ENCODE results near the gene RYR1. TPM values are rescaled to one million over a fixed set of nuclear protein-coding genes. Genes with fewer than 3 reads are reported as not detected.

Gene RYR1
- total RNA-seq, 4 donors from 2014 or later: 8.4 to 35.1 (median 16.6) TPM

GRCh38 chr19:38463365-38463764 is 29.9 kb downstream of the RYR1 start:
- DNase-seq (ENCODE audit: low spot score in 2 of 2): no peak
- intact Hi-C loops (cut with DNase I; ENCODE audit: low total_unique reads): no loop called here
- H3K4me3 ChIP-seq (ENCODE audit: low read depth, poor library complexity, severe bottlenecking): no peak overlapping the region
- WGBS, 2 donors: 90 to 91% methylated on average over 18 of the region's 18 CpGs
- TF ChIP-seq, protein P1, sequence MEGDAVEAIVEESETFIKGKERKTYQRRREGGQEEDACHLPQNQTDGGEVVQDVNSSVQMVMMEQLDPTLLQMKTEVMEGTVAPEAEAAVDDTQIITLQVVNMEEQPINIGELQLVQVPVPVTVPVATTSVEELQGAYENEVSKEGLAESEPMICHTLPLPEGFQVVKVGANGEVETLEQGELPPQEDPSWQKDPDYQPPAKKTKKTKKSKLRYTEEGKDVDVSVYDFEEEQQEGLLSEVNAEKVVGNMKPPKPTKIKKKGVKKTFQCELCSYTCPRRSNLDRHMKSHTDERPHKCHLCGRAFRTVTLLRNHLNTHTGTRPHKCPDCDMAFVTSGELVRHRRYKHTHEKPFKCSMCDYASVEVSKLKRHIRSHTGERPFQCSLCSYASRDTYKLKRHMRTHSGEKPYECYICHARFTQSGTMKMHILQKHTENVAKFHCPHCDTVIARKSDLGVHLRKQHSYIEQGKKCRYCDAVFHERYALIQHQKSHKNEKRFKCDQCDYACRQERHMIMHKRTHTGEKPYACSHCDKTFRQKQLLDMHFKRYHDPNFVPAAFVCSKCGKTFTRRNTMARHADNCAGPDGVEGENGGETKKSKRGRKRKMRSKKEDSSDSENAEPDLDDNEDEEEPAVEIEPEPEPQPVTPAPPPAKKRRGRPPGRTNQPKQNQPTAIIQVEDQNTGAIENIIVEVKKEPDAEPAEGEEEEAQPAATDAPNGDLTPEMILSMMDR (IDR thresholded peaks at IDR 0.05): no peak

DNA sequence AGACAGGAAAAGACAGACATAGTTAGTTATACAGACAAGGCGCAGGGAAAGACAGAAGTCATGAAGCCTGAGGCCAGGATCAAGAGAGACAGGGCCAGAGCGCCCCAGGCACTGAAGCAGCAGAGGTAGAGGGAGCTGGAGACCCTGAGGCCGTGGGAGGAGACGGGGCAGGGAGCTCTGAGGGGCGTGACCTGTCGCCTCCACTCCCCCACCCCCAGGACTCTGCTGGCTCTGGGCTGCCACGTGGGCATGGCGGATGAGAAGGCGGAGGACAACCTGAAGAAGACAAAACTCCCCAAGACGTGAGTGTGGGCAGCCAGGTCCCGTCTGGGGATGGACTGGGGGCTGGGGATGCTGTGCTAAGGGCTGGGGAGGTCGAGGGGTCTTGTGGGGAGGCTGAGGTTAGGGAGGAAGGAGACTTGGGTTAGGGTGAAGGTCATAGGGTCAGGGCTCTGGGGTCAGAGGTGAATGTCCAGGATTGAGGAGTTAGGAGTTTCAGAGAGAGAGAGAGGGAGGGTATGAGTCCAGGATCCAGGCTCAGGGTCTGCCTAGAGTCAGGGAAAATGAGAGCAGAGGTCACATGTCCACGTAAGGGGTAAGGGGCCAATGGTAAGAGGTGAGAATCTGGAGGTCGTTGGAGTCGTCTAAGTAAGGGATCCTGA is 31.1 kb downstream of the RYR1 start:
- 56 to 58% methylated on average over 15 of the region's 15 CpGs for WGBS, 2 donors
- DNase-seq (ENCODE audit: low spot score in 2 of 2): no peak
- TF ChIP-seq, protein P1 (IDR thresholded peaks at IDR 0.05): no peak
- TF ChIP-seq POLR2A (IDR thresholded peaks at IDR 0.05): no peak
- intact Hi-C loops (cut with DNase I; ENCODE audit: low total_unique reads): no loop called here
- no peak overlapping the region for H3K4me3 ChIP-seq (ENCODE audit: low read depth, poor library complexity, severe bottlenecking)

- intact Hi-C loops (cut with DNase I; ENCODE audit: low total_unique reads): no loop called here
- no peak for DNase-seq (ENCODE audit: low spot score in 2 of 2)
- no peak for TF ChIP-seq POLR2A (IDR thresholded peaks at IDR 0.05)
- TF ChIP-seq, protein P1 (IDR thresholded peaks at IDR 0.05): no peak
- WGBS, 2 donors: 91 to 93% methylated on average over 19 to 26 of the region's 26 CpGs
- H3K4me3 ChIP-seq (ENCODE audit: low read depth, poor library complexity, severe bottlenecking): no peak overlapping the region
These were observed 32.6 kb downstream of the RYR1 start for GRCh38 chr19:38466050-38466449.

DNA sequence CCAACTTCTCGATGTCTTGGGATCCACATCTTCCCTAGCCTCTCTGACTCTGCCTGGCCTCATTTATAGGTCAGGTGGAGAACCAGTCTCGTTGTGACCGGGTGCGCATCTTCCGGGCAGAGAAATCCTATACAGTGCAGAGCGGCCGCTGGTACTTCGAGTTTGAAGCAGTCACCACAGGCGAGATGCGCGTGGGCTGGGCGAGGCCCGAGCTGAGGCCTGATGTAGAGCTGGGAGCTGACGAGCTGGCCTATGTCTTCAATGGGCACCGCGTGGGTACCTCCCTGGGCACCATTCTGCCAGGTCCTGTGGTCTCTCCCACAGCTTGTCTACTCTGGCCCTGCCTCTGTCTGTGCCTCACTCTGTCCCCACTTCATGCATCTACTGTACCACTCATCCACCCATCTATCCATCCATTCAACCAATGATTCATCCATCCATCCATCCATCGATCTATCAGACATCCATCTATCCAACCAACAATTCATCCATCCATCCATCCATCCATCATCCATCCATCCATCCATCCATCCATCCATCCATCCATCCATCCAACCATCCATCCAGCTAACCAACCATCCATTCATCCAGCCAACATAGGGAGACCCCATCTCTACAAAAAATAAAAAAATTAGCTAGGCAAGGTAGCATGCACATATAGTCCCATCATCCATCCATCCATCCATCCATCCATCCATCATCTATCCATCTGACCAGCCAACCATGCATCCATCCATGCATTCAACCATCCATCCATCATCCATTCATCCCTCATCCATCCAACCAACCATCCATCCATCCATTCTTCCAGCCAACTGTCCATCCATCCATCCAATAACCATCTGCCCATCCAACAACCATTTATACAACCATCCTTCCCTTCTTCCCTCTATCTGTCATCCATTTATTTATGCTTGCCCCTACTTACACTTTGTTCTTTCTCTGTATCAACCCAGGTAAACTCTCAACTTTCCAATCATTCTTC is 34.3 kb downstream of the RYR1 start:
- DNase-seq (ENCODE audit: low spot score in 2 of 2): no peak

DNA sequence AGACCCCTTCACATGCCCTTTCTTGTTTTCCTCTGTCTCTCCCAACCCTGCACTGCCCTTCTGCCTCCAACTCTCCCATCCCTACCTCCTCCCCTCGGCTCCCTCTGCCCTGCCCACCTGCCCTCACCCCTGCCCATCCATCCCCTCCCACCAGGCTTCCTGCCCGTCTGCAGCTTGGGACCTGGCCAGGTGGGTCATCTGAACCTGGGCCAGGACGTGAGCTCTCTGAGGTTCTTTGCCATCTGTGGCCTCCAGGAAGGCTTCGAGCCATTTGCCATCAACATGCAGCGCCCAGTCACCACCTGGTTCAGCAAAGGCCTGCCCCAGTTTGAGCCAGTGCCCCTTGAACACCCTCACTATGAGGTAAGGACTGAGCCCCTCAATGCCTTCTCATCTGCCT is 35.7 kb downstream of the RYR1 start:
- intact Hi-C loops (cut with DNase I; ENCODE audit: low total_unique reads): no loop called here
- no peak overlapping the region for H3K4me3 ChIP-seq (ENCODE audit: low read depth, poor library complexity, severe bottlenecking)
- TF ChIP-seq, protein P1 (IDR thresholded peaks at IDR 0.05): no peak
- no peak for TF ChIP-seq POLR2A (IDR thresholded peaks at IDR 0.05)
- 50 to 64% methylated on average over 5 of the region's 5 CpGs for WGBS, 2 donors
- DNase-seq (ENCODE audit: low spot score in 2 of 2): no peak

More for the DNA sequence above, 34.3 kb downstream of the RYR1 start:
- WGBS, 2 donors: 92 to 94% methylated on average over 17 of the region's 17 CpGs
- TF ChIP-seq, protein P1 (IDR thresholded peaks at IDR 0.05): no peak
- no peak for TF ChIP-seq POLR2A (IDR thresholded peaks at IDR 0.05)
- intact Hi-C loops (cut with DNase I; ENCODE audit: low total_unique reads): no loop called here
- H3K4me3 ChIP-seq (ENCODE audit: low read depth, poor library complexity, severe bottlenecking): no peak overlapping the region

Measured in lower leg skin (tissue), 4 donors.